SK-N-SH (cell line): ENCODE measurements around the gene IZUMO4. TPM values are rescaled to one million over a fixed set of nuclear protein-coding genes. Genes with fewer than 3 reads are reported as not detected.

ENCODE experiments used
- CTCF ChIA-PET: fragments of 300-600, 350-600 bp; formaldehyde crosslinking; extraction: SDS; loops from one replicate; lab custom pipeline; 2021; lab: Yijun Ruan, JAX
- POLR2A ChIA-PET: fragments of 350-600 bp; sonication (Branson Sonifier 250); formaldehyde crosslinking; extraction: SDS; loops from one replicate; lab custom pipeline; 2020; ENCODE audit warnings: antibody characterized with exemption, inconsistent platforms; lab: Yijun Ruan, JAX
- DNase-seq: peaks from one replicate; pipeline ENCODE4 v3.0.0; 2012
- H2AFZ ChIP-seq: fragments of 200-600 bp; sonication (generic); 2 replicates; pipeline ENCODE4 v1.8.1; 2016; ENCODE audit warnings: antibody characterized with exemption, mild to moderate bottlenecking, low read depth
- H3F3A ChIP-seq: fragments of 200-600 bp; sonication (generic); replicated peaks from 2 replicates; pipeline ENCODE3; 2016; ENCODE audit warnings: antibody characterized with exemption, mild to moderate bottlenecking; ENCODE audit not compliant: insufficient read depth
- H3K27ac ChIP-seq, 2 experiments: fragments of 200-500 bp in 1 of 2; fragments of 200-600 bp in 1 of 2; sonication (Bioruptor generic) in 1 of 2; sonication (generic), shearing (Covaris generic) in 1 of 2; 2 replicates each; pipeline versions ENCODE4 v1.5.1 to v1.6.1; 2014 to 2016; ENCODE audit warnings: low read depth in 2 of 2, inconsistent platforms in 1 of 2, low read length in 1 of 2, mild to moderate bottlenecking in 1 of 2, mixed read lengths in 1 of 2
- H3K27me3 ChIP-seq: fragments of 200-600 bp; sonication (generic), shearing (Covaris generic); 2 replicates; pipeline ENCODE4 v1.6.1; 2016; ENCODE audit warnings: mixed run types; ENCODE audit not compliant: insufficient read depth
- H3K36me3 ChIP-seq, 2 experiments: fragments of 200-500 bp in 1 of 2; fragments of 200-600 bp in 1 of 2; sonication (Bioruptor generic) in 1 of 2; sonication (generic) in 1 of 2; replicated peaks in 1 of 2; 2 replicates each; pipeline versions ENCODE3 to v1.5.1; 2014 to 2016; ENCODE audit warnings: low read length in 1 of 2, mild to moderate bottlenecking in 1 of 2; ENCODE audit not compliant: insufficient read depth in 2 of 2, control insufficient read depth in 1 of 2
- H3K4me1 ChIP-seq, 2 experiments: fragments of 200-500 bp in 1 of 2; fragments of 200-600 bp in 1 of 2; sonication (Bioruptor generic) in 1 of 2; sonication (generic), shearing (Covaris generic) in 1 of 2; 2 replicates each; pipeline versions ENCODE4 v1.5.1 to v1.6.1; 2014 to 2016; ENCODE audit warnings: low read depth in 1 of 2, low read length in 1 of 2, mixed run types in 1 of 2; ENCODE audit not compliant: insufficient read depth in 2 of 2, control insufficient read depth in 1 of 2
- H3K4me2 ChIP-seq: fragments of 200-600 bp; sonication (generic), shearing (Covaris generic); 2 replicates; pipeline ENCODE4 v1.6.1; 2017; ENCODE audit warnings: mixed run types
- H3K4me3 ChIP-seq, 2 experiments: fragments of 200-500 bp in 1 of 2; fragments of 200-600 bp in 1 of 2; sonication (Bioruptor generic) in 1 of 2; sonication (generic), shearing (Covaris generic) in 1 of 2; 2 replicates each; pipeline versions ENCODE4 v1.5.1 to v1.8.1; 2014 to 2016; ENCODE audit warnings: low read depth in 2 of 2, inconsistent platforms in 1 of 2, low read length in 1 of 2, mild to moderate bottlenecking in 1 of 2, mixed read lengths in 1 of 2, moderate library complexity in 1 of 2
- H3K79me2 ChIP-seq: fragments of 200-600 bp; sonication (generic); 2 replicates; pipeline ENCODE4 v1.8.1; 2017; ENCODE audit warnings: mild to moderate bottlenecking; ENCODE audit not compliant: insufficient read depth
- H3K9ac ChIP-seq: fragments of 200-600 bp; sonication (generic); 2 replicates; pipeline ENCODE4 v1.6.1; 2017; ENCODE audit warnings: mixed run types
- H3K9me2 ChIP-seq: fragments of 200-600 bp; sonication (generic); 2 replicates; pipeline ENCODE4 v1.6.1; 2017; ENCODE audit warnings: mixed run types
- H3K9me3 ChIP-seq: fragments of 200-600 bp; sonication (generic); 2 replicates; pipeline ENCODE4 v1.6.1; 2017; ENCODE audit warnings: mixed run types, mild to moderate bottlenecking, moderate library complexity
- H4K20me1 ChIP-seq: fragments of 200-600 bp; sonication (generic); 2 replicates; pipeline ENCODE4 v1.6.1; 2017; ENCODE audit warnings: mild to moderate bottlenecking, mixed run types; ENCODE audit not compliant: insufficient read depth
- CHD2 ChIP-seq: fragments of 150-350 bp; IDR thresholded peaks from 2 replicates; pipeline ENCODE4 v1.6.1; 2018; ENCODE audit warnings: low read length; ENCODE audit not compliant: partially characterized antibody
- ELF1 ChIP-seq: IDR thresholded peaks from 2 replicates; pipeline ENCODE4 v1.4.0; 2012
- EP300 ChIP-seq, 2 experiments: IDR thresholded peaks; 2 replicates each; pipeline versions ENCODE4 v1.4.0 to v1.6.1; 2012; ENCODE audit warnings: borderline replicate concordance in 1 of 2, low read depth in 1 of 2, low read length in 1 of 2
- EZH2phosphoT487 ChIP-seq: fragments of 200-600 bp; sonication (generic); IDR thresholded peaks from 2 replicates; pipeline ENCODE4 v1.6.1; 2017; ENCODE audit warnings: low read depth, mixed run types, mild to moderate bottlenecking, antibody characterized with exemption, moderate library complexity, borderline replicate concordance
- FOSL2 ChIP-seq: IDR thresholded peaks from 2 replicates; pipeline ENCODE4 v1.4.0; 2012; ENCODE audit warnings: low read depth, mild to moderate bottlenecking, moderate library complexity, borderline replicate concordance
- FOXJ3 ChIP-seq: sonication (generic); formaldehyde crosslinking; IDR thresholded peaks from 2 replicates; pipeline ENCODE4 v1.5.1; 2020; ENCODE audit warnings: mild to moderate bottlenecking, missing genetic modification reagents
- GATA2 ChIP-seq: sonication (generic); formaldehyde crosslinking; IDR thresholded peaks from 2 replicates; pipeline ENCODE4 v1.5.0; 2020; ENCODE audit warnings: mild to moderate bottlenecking, missing genetic modification reagents
- IRF3 ChIP-seq: fragments of 150-350 bp; IDR thresholded peaks from 2 replicates; pipeline ENCODE4 v1.6.1; 2016; ENCODE audit warnings: mild to moderate bottlenecking, low read depth, low read length
- JUND ChIP-seq: IDR thresholded peaks from 2 replicates; pipeline ENCODE4 v1.4.0; 2012
- MXI1 ChIP-seq: IDR thresholded peaks from 2 replicates; pipeline ENCODE4 v1.6.1; 2012; ENCODE audit warnings: mild to moderate bottlenecking, low read depth, low read length, improper control_type of control experiment
- NRF1 ChIP-seq: IDR thresholded peaks from 2 replicates; pipeline ENCODE4 v1.6.1; 2012; ENCODE audit warnings: low read depth, mild to moderate bottlenecking, low read length
- REST ChIP-seq: IDR thresholded peaks from 2 replicates; pipeline ENCODE4 v1.6.1; 2012; ENCODE audit warnings: mild to moderate bottlenecking, low read depth, low read length, moderate library complexity
- RFX5 ChIP-seq: IDR thresholded peaks from 2 replicates; pipeline ENCODE4 v1.6.1; 2012; ENCODE audit warnings: mild to moderate bottlenecking, improper control_type of control experiment, low read length
- RXRA ChIP-seq: IDR thresholded peaks from 2 replicates; pipeline ENCODE4 v1.4.0; 2012; ENCODE audit warnings: low read depth, mild to moderate bottlenecking, borderline replicate concordance
- SIN3A ChIP-seq: IDR thresholded peaks from 2 replicates; pipeline ENCODE4 v1.6.1; 2012; ENCODE audit warnings: low read depth, mild to moderate bottlenecking, low read length, moderate library complexity, borderline replicate concordance
- TCF12 ChIP-seq: IDR thresholded peaks from 2 replicates; pipeline ENCODE4 v1.4.0; 2012
- USF2 ChIP-seq: fragments of 150-350 bp; IDR thresholded peaks from 2 replicates; pipeline ENCODE4 v1.6.1; 2017; ENCODE audit warnings: antibody characterized with exemption, low read length, low read depth, borderline replicate concordance
- WGBS: methylation state at CpG from one replicate; pipeline ENCODE4 v1.1.6; 2017; ENCODE audit warnings: low lambda C conversion rate; 5-methylcytosine and 5-hydroxymethylcytosine counted together
- polyA plus RNA-seq, 3 experiments: library from polyadenylated mRNA; depleted of rRNA; stranded (reverse); fragments of >200 nt; gene quantifications; 2 replicates each; pipeline ENCODE4 v1.2.3, GENCODE V29; 2012
- TF ChIP-seq, protein P1 (sequence below): fragments of 200-600 bp; sonication (generic); IDR thresholded peaks from 2 replicates; pipeline ENCODE4 v1.6.1; 2017; ENCODE audit warnings: antibody characterized with exemption, mild to moderate bottlenecking, moderate library complexity
- TF ChIP-seq, protein P2 (sequence below): IDR thresholded peaks from 2 replicates; pipeline ENCODE4 v1.4.0; 2012; ENCODE audit warnings: low read depth, borderline replicate concordance
- TF ChIP-seq, protein P3 (sequence below): IDR thresholded peaks from 2 replicates; pipeline ENCODE4; 2012

IZUMO4 gene
- polyA plus RNA-seq, 1 of the 3 experiments (the other 2 are of a cell fraction): 4.6 TPM

- TF ChIP-seq EZH2phosphoT487: no peak
- no peak for TF ChIP-seq ELF1
- TF ChIP-seq RFX5: no peak
- no peak for TF ChIP-seq NRF1
- TF ChIP-seq, protein P1, sequence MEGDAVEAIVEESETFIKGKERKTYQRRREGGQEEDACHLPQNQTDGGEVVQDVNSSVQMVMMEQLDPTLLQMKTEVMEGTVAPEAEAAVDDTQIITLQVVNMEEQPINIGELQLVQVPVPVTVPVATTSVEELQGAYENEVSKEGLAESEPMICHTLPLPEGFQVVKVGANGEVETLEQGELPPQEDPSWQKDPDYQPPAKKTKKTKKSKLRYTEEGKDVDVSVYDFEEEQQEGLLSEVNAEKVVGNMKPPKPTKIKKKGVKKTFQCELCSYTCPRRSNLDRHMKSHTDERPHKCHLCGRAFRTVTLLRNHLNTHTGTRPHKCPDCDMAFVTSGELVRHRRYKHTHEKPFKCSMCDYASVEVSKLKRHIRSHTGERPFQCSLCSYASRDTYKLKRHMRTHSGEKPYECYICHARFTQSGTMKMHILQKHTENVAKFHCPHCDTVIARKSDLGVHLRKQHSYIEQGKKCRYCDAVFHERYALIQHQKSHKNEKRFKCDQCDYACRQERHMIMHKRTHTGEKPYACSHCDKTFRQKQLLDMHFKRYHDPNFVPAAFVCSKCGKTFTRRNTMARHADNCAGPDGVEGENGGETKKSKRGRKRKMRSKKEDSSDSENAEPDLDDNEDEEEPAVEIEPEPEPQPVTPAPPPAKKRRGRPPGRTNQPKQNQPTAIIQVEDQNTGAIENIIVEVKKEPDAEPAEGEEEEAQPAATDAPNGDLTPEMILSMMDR: no peak
- TF ChIP-seq RXRA: no peak
- TF ChIP-seq IRF3: no peak
- TF ChIP-seq, protein P2, sequence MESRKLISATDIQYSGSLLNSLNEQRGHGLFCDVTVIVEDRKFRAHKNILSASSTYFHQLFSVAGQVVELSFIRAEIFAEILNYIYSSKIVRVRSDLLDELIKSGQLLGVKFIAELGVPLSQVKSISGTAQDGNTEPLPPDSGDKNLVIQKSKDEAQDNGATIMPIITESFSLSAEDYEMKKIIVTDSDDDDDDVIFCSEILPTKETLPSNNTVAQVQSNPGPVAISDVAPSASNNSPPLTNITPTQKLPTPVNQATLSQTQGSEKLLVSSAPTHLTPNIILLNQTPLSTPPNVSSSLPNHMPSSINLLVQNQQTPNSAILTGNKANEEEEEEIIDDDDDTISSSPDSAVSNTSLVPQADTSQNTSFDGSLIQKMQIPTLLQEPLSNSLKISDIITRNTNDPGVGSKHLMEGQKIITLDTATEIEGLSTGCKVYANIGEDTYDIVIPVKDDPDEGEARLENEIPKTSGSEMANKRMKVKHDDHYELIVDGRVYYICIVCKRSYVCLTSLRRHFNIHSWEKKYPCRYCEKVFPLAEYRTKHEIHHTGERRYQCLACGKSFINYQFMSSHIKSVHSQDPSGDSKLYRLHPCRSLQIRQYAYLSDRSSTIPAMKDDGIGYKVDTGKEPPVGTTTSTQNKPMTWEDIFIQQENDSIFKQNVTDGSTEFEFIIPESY: no peak
- no peak for TF ChIP-seq SIN3A
- no peak for TF ChIP-seq JUND
- TF ChIP-seq EP300 (IDR thresholded peaks at IDR 0.05; ENCODE audit: borderline replicate concordance in 1 of 2, low read depth in 1 of 2, low read length in 1 of 2): no peak
- no peak for TF ChIP-seq REST
- TF ChIP-seq GATA2 (CRISPR knock-in tag): no peak
- TF ChIP-seq MXI1: no peak
- TF ChIP-seq TCF12: no peak
- no peak for TF ChIP-seq CHD2
- TF ChIP-seq FOSL2: no peak
- TF ChIP-seq, protein P3, sequence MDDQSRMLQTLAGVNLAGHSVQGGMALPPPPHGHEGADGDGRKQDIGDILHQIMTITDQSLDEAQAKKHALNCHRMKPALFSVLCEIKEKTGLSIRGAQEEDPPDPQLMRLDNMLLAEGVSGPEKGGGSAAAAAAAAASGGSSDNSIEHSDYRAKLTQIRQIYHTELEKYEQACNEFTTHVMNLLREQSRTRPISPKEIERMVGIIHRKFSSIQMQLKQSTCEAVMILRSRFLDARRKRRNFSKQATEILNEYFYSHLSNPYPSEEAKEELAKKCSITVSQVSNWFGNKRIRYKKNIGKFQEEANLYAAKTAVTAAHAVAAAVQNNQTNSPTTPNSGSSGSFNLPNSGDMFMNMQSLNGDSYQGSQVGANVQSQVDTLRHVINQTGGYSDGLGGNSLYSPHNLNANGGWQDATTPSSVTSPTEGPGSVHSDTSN: no peak
- TF ChIP-seq FOXJ3 (CRISPR knock-in tag): no peak
- no peak for TF ChIP-seq USF2
- no peaks in the 10 kb centered on the region for H3K9me2 ChIP-seq
- CTCF ChIA-PET: interaction anchor here (0.6 to 1.4 kb wide), 3 partner anchors 12 to 403 kb away, joined by 3 to 5 read pairs (median 3); no protein-coding TSS in a partner anchor
- H3K9ac ChIP-seq: no peak overlapping the region
- POLR2A ChIA-PET: no interaction called here
- no peak overlapping the region for H3K4me2 ChIP-seq
- whole genome bisulfite sequencing: 100% methylated on average over 7 of the region's 20 CpGs
- H4K20me1 ChIP-seq: no peaks in the 10 kb centered on the region
- no peak overlapping the region for H2AFZ ChIP-seq
- H3K27me3 ChIP-seq: no peaks in the 10 kb centered on the region
- peaks cover 37% of the 10 kb centered on the region; the same call in 1 of the 2 replicates for H3K79me2 ChIP-seq
- H3K4me3 ChIP-seq: no peak overlapping the region
- H3K36me3 ChIP-seq: peaks cover 0 to 1% of the 10 kb centered on the region in 2 experiments
- H3F3A ChIP-seq: peaks cover 2% of the 10 kb centered on the region
- no peaks in the 10 kb centered on the region for H3K4me1 ChIP-seq
- H3K9me3 ChIP-seq: no peaks in the 10 kb centered on the region
- DNase-seq: peak; percentile 23
- H3K27ac ChIP-seq: no peak overlapping the region
Observed at GRCh38 chr19:2083174-2083854, 13.4 kb upstream of the IZUMO4 start.
